ENCODE data around the gene PRPH. TPM values are rescaled to one million over a fixed set of nuclear protein-coding genes. Genes with fewer than 3 reads are reported as not detected.

PRPH gene
- total and polyA plus RNA-seq, 2 of the 8 experiments (the other 6 are each of a cell fraction or from before 2014, with no cell fraction given): 0.79 to 1.4 TPM

- TF ChIP-seq GTF2F1 (IDR thresholded peaks at IDR 0.05; ENCODE audit: borderline replicate concordance, low read depth, low read length) (no peak), TCF12 (IDR thresholded peaks at IDR 0.05; ENCODE audit: low read depth, low read length) (no peak), RBBP5 (IDR thresholded peaks at IDR 0.05; ENCODE audit: borderline replicate concordance, low read depth, low read length) (peak; percentile 81; the same call in 1 of the 2 replicates), EGR1 (IDR thresholded peaks at IDR 0.05; ENCODE audit: borderline replicate concordance, low read depth, low read length) (peak; percentile 76; the same call in 1 of the 2 replicates), ZNF274 (IDR thresholded peaks at IDR 0.05; ENCODE audit: borderline replicate concordance, extremely low read depth, low read length) (no peak), YY1 (IDR thresholded peaks at IDR 0.05; ENCODE audit: low read depth, low read length) (0 out of 2 replicates have a peak, but pooled peaks have one; percentile 46), EZH2 (IDR thresholded peaks at IDR 0.05; ENCODE audit: low read depth, low read length, severe bottlenecking) (no peak), EP300 (IDR thresholded peaks at IDR 0.05; ENCODE audit: borderline replicate concordance in 1 of 2, low read depth in 2 of 2, low read length in 2 of 2) (no peak), SRF (IDR thresholded peaks at IDR 0.05; ENCODE audit: low read depth, low read length) (no peak), CHD2 (IDR thresholded peaks at IDR 0.05; ENCODE audit: low read length) (no peak), PHF8 (conservative IDR thresholded peaks at IDR 0.05; ENCODE audit: low read depth, low read length) (peak; percentile 3)
Measured at GRCh38 chr12:49264466-49264872, 30.5 kb upstream of the PRPH start (continued).

All from H1 (cell line).